HEK293T (cell line): ENCODE results near the gene PCIF1.

ENCODE experiments used
- BHLHE40 ChIP-seq: fragments of 450-650 bp; IDR thresholded peaks from 2 replicates; pipeline ENCODE4 v1.6.1; 2016; ENCODE audit warnings: mild to moderate bottlenecking, moderate library complexity, borderline replicate concordance
- ELF4 ChIP-seq: fragments of 450-650 bp; IDR thresholded peaks from 2 replicates; pipeline ENCODE4 v1.6.1; 2017; ENCODE audit warnings: antibody characterized with exemption
- FOXK2 ChIP-seq: fragments of 450-650 bp; IDR thresholded peaks from 2 replicates; pipeline ENCODE4 v1.6.1; 2016; ENCODE audit warnings: mild to moderate bottlenecking
- LEF1 ChIP-seq: fragments of 450-650 bp; IDR thresholded peaks from 2 replicates; pipeline ENCODE4 v1.6.1; 2017; ENCODE audit warnings: mild to moderate bottlenecking, borderline replicate concordance
- NFRKB ChIP-seq: fragments of 450-650 bp; IDR thresholded peaks from 2 replicates; pipeline ENCODE4 v1.6.1; 2016; ENCODE audit warnings: mild to moderate bottlenecking, moderate library complexity
- SP1 ChIP-seq: fragments of 450-650 bp; IDR thresholded peaks from 2 replicates; pipeline ENCODE4 v1.6.1; 2017

- TF ChIP-seq NFRKB = no peak
- no peak for TF ChIP-seq ELF4
- TF ChIP-seq FOXK2 = no peak
- no peak for TF ChIP-seq LEF1
- no peak for TF ChIP-seq BHLHE40
- no peak for TF ChIP-seq SP1
Observed at GRCh38 chr20:45905505-45906079, 28.9 kb upstream of the PCIF1 start.
